HEK293T (cell line): ENCODE data around the gene NXPE3.

Source experiments
- ARNT ChIP-seq: fragments of 450-650 bp; IDR thresholded peaks from 2 replicates; pipeline ENCODE4 v1.6.1; 2017; ENCODE audit warnings: mild to moderate bottlenecking
- BHLHE40 ChIP-seq: fragments of 450-650 bp; IDR thresholded peaks from 2 replicates; pipeline ENCODE4 v1.6.1; 2016; ENCODE audit warnings: mild to moderate bottlenecking, moderate library complexity, borderline replicate concordance
- ELF4 ChIP-seq: fragments of 450-650 bp; IDR thresholded peaks from 2 replicates; pipeline ENCODE4 v1.6.1; 2017; ENCODE audit warnings: antibody characterized with exemption
- FOXA1 ChIP-seq: fragments of 450-650 bp; IDR thresholded peaks from 2 replicates; pipeline ENCODE4 v1.6.1; 2016; ENCODE audit warnings: mild to moderate bottlenecking
- FOXK2 ChIP-seq: fragments of 450-650 bp; IDR thresholded peaks from 2 replicates; pipeline ENCODE4 v1.6.1; 2016; ENCODE audit warnings: mild to moderate bottlenecking
- FOXM1 ChIP-seq: fragments of 450-650 bp; IDR thresholded peaks from 2 replicates; pipeline ENCODE4 v1.6.1; 2017; ENCODE audit warnings: mild to moderate bottlenecking, borderline replicate concordance
- LEF1 ChIP-seq: fragments of 450-650 bp; IDR thresholded peaks from 2 replicates; pipeline ENCODE4 v1.6.1; 2017; ENCODE audit warnings: mild to moderate bottlenecking, borderline replicate concordance
- NFRKB ChIP-seq: fragments of 450-650 bp; IDR thresholded peaks from 2 replicates; pipeline ENCODE4 v1.6.1; 2016; ENCODE audit warnings: mild to moderate bottlenecking, moderate library complexity
- SP1 ChIP-seq: fragments of 450-650 bp; IDR thresholded peaks from 2 replicates; pipeline ENCODE4 v1.6.1; 2017
- SUZ12 ChIP-seq: fragments of 450-650 bp; IDR thresholded peaks from 2 replicates; pipeline ENCODE4 v1.6.1; 2016; ENCODE audit warnings: mild to moderate bottlenecking
- TARDBP ChIP-seq: fragments of 450-650 bp; IDR thresholded peaks from 2 replicates; pipeline ENCODE4 v1.6.1; 2016
- ZNF384 ChIP-seq: fragments of 450-650 bp; IDR thresholded peaks from 2 replicates; pipeline ENCODE4 v1.6.1; 2016
- TF ChIP-seq, protein P1 (sequence below): fragments of 450-650 bp; IDR thresholded peaks from 2 replicates; pipeline ENCODE4 v1.6.1; 2016

GRCh38 chr3:101836652-101837598 is 57.9 kb downstream of the NXPE3 start:
- TF ChIP-seq FOXK2: no peak
- no peak for TF ChIP-seq NFRKB
- TF ChIP-seq, protein P1, sequence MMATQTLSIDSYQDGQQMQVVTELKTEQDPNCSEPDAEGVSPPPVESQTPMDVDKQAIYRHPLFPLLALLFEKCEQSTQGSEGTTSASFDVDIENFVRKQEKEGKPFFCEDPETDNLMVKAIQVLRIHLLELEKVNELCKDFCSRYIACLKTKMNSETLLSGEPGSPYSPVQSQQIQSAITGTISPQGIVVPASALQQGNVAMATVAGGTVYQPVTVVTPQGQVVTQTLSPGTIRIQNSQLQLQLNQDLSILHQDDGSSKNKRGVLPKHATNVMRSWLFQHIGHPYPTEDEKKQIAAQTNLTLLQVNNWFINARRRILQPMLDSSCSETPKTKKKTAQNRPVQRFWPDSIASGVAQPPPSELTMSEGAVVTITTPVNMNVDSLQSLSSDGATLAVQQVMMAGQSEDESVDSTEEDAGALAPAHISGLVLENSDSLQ: no peak
- TF ChIP-seq SP1: no peak
- TF ChIP-seq SUZ12: no peak
- no peak for TF ChIP-seq FOXA1
- TF ChIP-seq ELF4: no peak
- no peak for TF ChIP-seq FOXM1
- no peak for TF ChIP-seq TARDBP
- no peak for TF ChIP-seq BHLHE40
- no peak for TF ChIP-seq ARNT
- TF ChIP-seq LEF1: no peak
- no peak for TF ChIP-seq ZNF384
